Natural killer cell (primary cell): Measurements from ENCODE around the gene NSD1. TPM values are rescaled to one million over a fixed set of nuclear protein-coding genes. Genes with fewer than 3 reads are reported as not detected.

Experiments
- ATAC-seq, 3 donors: fragments of 150-1000 bp in 2 of 3; fragments of 200-7000 bp in 1 of 3; cut with Tn5 transposase; 1 replicate in 1 of 3; 2 replicates in 2 of 3; pipeline ENCODE4 v1.10.0; 2021; ENCODE audit warnings: mild to moderate bottlenecking in 2 of 3, moderate library complexity in 2 of 3
- DNase-seq, 2 donors: peaks; one replicate each; pipeline versions ENCODE4 v3.0.0 to v3.0.0-alpha.2; 2013 to 2021; ENCODE audit warnings: mixed read lengths in 1 of 2
- H3K27ac ChIP-seq: one replicate; pipeline ENCODE4 v1.5.1; 2013; ENCODE audit warnings: mild to moderate bottlenecking, low read length
- H3K27me3 ChIP-seq: one replicate; pipeline ENCODE4 v1.6.1; 2013; ENCODE audit warnings: low read length; ENCODE audit not compliant: control insufficient read depth, insufficient read depth
- H3K36me3 ChIP-seq: one replicate; pipeline ENCODE4 v1.6.1; 2013; ENCODE audit warnings: low read length; ENCODE audit not compliant: control insufficient read depth, insufficient read depth
- H3K4me1 ChIP-seq: one replicate; pipeline ENCODE4 v1.6.1; 2013; ENCODE audit warnings: low read length; ENCODE audit not compliant: control insufficient read depth, insufficient read depth
- H3K4me3 ChIP-seq: one replicate; pipeline ENCODE4 v1.5.1; 2013; ENCODE audit warnings: low read length
- H3K9me3 ChIP-seq: one replicate; pipeline ENCODE4 v1.6.1; 2013; ENCODE audit warnings: low read length; ENCODE audit not compliant: control insufficient read depth, insufficient read depth
- H3K27ac Mint-ChIP-seq, 2 donors: one replicate each; pipeline ENCODE4 v1.8.0; 2022; ENCODE audit warnings: mild to moderate bottlenecking in 2 of 2, mixed read lengths in 2 of 2, moderate library complexity in 1 of 2
- H3K27me3 Mint-ChIP-seq, 2 donors: one replicate each; pipeline ENCODE4 v1.8.0; 2022; ENCODE audit warnings: low read depth in 2 of 2, mixed read lengths in 2 of 2
- H3K36me3 Mint-ChIP-seq: one replicate; pipeline ENCODE4 v1.8.0; 2022; ENCODE audit warnings: mixed read lengths
- H3K4me1 Mint-ChIP-seq, 2 donors: one replicate each; pipeline ENCODE4 v1.8.0; 2022; ENCODE audit warnings: mixed read lengths in 2 of 2
- H3K4me3 Mint-ChIP-seq: one replicate; pipeline ENCODE4 v1.8.0; 2022; ENCODE audit warnings: mild to moderate bottlenecking, moderate library complexity, mixed read lengths
- H3K9me3 Mint-ChIP-seq, 2 donors: one replicate each; pipeline ENCODE4 v1.8.0; 2022; ENCODE audit warnings: mixed read lengths in 2 of 2
- WGBS: methylation state at CpG from one replicate; pipeline ENCODE4 v1.1.7; 2013; ENCODE audit warnings: missing lambda C conversion rate; ENCODE audit not compliant: insufficient coverage; 5-methylcytosine and 5-hydroxymethylcytosine counted together
- intact Hi-C: fragments of 100-400 bp; cut with micrococcal nuclease; formaldehyde crosslinking; loops from one replicate; pipeline ENCODE4 v1.14.2; 2022
- total RNA-seq, 4 donors: library from RNA; stranded (reverse); fragments of 120-200 nt in 1 of 4; gene quantifications; one replicate each; pipeline versions ENCODE4 v1.2.3 to v1.2.4, GENCODE V29; 2013 to 2022
- TF ChIP-seq, protein P1 (sequence below): fragments of 200-600 bp; IDR thresholded peaks from one replicate; pipeline ENCODE4 v1.8.0; 2022; ENCODE audit warnings: antibody characterized with exemption

Gene NSD1
- total RNA-seq, 3 donors from 2014 or later (not counting 1 experiment from before 2014, with no cell fraction given), result 117 to 147 (median 143) TPM

- H3K27me3 ChIP-seq, result no peaks in the 10 kb centered on the region
- Mint-ChIP-seq H3K4me3 (peak overlapping the region; percentile 35), H3K9me3 (no peaks in the 10 kb centered on the region), H3K36me3 (no peaks in the 10 kb centered on the region), H3K4me1 (peaks cover 40 to 74% of the 10 kb centered on the region in 2 donors), H3K27me3 (no peaks in the 10 kb centered on the region), H3K27ac (peak overlapping the region; percentile 76 to 90)
- peaks cover 34% of the 10 kb centered on the region for H3K36me3 ChIP-seq
- TF ChIP-seq, protein P1, sequence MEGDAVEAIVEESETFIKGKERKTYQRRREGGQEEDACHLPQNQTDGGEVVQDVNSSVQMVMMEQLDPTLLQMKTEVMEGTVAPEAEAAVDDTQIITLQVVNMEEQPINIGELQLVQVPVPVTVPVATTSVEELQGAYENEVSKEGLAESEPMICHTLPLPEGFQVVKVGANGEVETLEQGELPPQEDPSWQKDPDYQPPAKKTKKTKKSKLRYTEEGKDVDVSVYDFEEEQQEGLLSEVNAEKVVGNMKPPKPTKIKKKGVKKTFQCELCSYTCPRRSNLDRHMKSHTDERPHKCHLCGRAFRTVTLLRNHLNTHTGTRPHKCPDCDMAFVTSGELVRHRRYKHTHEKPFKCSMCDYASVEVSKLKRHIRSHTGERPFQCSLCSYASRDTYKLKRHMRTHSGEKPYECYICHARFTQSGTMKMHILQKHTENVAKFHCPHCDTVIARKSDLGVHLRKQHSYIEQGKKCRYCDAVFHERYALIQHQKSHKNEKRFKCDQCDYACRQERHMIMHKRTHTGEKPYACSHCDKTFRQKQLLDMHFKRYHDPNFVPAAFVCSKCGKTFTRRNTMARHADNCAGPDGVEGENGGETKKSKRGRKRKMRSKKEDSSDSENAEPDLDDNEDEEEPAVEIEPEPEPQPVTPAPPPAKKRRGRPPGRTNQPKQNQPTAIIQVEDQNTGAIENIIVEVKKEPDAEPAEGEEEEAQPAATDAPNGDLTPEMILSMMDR, result no peak
- intact Hi-C loops, result loop anchor here (5.0 kb wide), 1 partner anchor 32 kb away; no protein-coding TSS in a partner anchor
- H3K27ac ChIP-seq, result no peak overlapping the region
- H3K4me1 ChIP-seq, result peaks cover 80% of the 10 kb centered on the region
- no peak overlapping the region for H3K4me3 ChIP-seq
- H3K9me3 ChIP-seq, result no peaks in the 10 kb centered on the region
- ATAC-seq (no peak), DNase-seq (no peak)
- WGBS, result 52% methylated on average over 6 of the region's 6 CpGs
Measured at GRCh38 chr5:177329883-177330282, 196.3 kb downstream of the NSD1 start.

DNA sequence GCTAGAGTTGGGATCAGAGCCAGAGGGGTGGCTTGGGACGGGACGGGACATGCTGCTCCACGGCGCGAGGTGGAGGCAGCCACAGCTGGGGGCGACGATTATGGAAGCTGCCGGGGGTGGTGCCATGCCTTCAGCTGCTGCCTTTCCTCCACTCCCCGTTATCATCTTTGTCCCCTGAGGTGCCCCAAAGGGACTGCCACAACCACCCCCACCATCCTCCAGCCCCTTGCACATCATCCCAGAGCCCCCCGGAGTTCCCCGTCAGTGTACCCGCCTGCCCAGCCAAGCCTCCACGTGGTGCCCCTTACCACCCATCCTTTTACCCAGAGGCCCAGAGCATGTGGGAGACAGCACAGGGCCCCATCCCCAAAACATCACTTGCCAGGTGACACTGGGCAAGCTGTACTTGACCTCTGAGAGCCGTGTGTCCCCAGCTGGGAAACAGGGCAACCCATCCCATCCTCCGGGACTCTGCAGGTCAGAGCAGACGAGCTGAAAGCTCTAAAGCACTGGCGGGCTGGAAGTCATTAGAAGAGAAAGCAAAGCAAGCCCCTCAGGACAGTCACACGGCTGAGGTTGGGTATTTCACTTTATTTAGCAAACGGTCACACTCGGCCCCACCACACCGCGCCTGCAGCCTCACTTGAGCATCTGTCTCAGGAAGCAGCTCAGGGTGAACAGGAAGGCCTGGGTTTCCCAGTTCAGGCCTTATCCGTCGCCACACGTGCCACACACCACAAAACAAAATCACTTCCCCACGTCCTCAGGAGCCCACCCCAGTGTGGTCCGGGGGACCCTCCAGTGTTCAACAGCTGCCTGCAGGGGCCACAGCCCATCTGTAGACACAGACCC is 197.6 kb downstream of the NSD1 start:
- DNase-seq, result peak in 1 of 2 donors; percentile 47
- intact Hi-C loops, result no loop called here

GRCh38 chr5:177332031-177332895 is 198.7 kb downstream of the NSD1 start:
- Histone ChIP-seq H3K4me3 (no peak overlapping the region), H3K4me1 (peaks cover 96% of the 10 kb centered on the region), H3K27ac (no peak overlapping the region), H3K9me3 (no peaks in the 10 kb centered on the region), H3K36me3 (peaks cover 56% of the 10 kb centered on the region), H3K27me3 (no peaks in the 10 kb centered on the region)
- WGBS, result 59% methylated on average over 35 of the region's 35 CpGs
- H3K27me3 Mint-ChIP-seq, result no peaks in the 10 kb centered on the region
- H3K9me3 Mint-ChIP-seq, result no peaks in the 10 kb centered on the region
- intact Hi-C loops, result no loop called here
- H3K27ac Mint-ChIP-seq, result peak overlapping the region; percentile 76 to 90
- no peak for DNase-seq
- peaks cover 40 to 70% of the 10 kb centered on the region in 2 donors for H3K4me1 Mint-ChIP-seq
- TF ChIP-seq, protein P1, result no peak
- H3K4me3 Mint-ChIP-seq, result no peak overlapping the region
- ATAC-seq, result no peak
- H3K36me3 Mint-ChIP-seq, result no peaks in the 10 kb centered on the region

More for the DNA sequence above, 197.6 kb downstream of the NSD1 start:
- peak overlapping the region; percentile 76 to 90 for H3K27ac Mint-ChIP-seq
- H3K4me3 Mint-ChIP-seq, result peak overlapping the region; percentile 63
- H3K4me1 Mint-ChIP-seq, result peaks cover 40 to 74% of the 10 kb centered on the region in 2 donors
- WGBS, result 42% methylated on average over 27 of the region's 27 CpGs
- peaks cover 45% of the 10 kb centered on the region for H3K36me3 ChIP-seq
- H3K4me3 ChIP-seq, result no peak overlapping the region
- peak; percentile 30 to 58 (median 52) for ATAC-seq
- TF ChIP-seq, protein P1, result no peak
- H3K27me3 Mint-ChIP-seq, result no peaks in the 10 kb centered on the region
- H3K27me3 ChIP-seq, result no peaks in the 10 kb centered on the region
- H3K4me1 ChIP-seq, result peaks cover 91% of the 10 kb centered on the region
- no peaks in the 10 kb centered on the region for H3K9me3 ChIP-seq
- no peaks in the 10 kb centered on the region for H3K9me3 Mint-ChIP-seq
- peak overlapping the region; percentile 58 for H3K27ac ChIP-seq
- H3K36me3 Mint-ChIP-seq, result no peaks in the 10 kb centered on the region
